Activated CD4-positive, CD25-positive, alpha-beta regulatory T cell treated with anti-CD3 and anti-CD28 coated beads, Interleukin-2, amount 50 U/mL, for 72 hours (primary cell): ENCODE data around the gene ZNF768.
A peak's percentile ranks its signal among the peaks of the same experiment; 100 is the strongest.
"Not testable (repeated sequence)": the region's sequence is repeated elsewhere in the genome, so short reads cannot be mapped to it uniquely, and the experiment has no call there.

Source experiments
- DNase-seq: peaks from one replicate; pipeline ENCODE4 v3.0.0; 2021

The ZNF768 gene

DNA sequence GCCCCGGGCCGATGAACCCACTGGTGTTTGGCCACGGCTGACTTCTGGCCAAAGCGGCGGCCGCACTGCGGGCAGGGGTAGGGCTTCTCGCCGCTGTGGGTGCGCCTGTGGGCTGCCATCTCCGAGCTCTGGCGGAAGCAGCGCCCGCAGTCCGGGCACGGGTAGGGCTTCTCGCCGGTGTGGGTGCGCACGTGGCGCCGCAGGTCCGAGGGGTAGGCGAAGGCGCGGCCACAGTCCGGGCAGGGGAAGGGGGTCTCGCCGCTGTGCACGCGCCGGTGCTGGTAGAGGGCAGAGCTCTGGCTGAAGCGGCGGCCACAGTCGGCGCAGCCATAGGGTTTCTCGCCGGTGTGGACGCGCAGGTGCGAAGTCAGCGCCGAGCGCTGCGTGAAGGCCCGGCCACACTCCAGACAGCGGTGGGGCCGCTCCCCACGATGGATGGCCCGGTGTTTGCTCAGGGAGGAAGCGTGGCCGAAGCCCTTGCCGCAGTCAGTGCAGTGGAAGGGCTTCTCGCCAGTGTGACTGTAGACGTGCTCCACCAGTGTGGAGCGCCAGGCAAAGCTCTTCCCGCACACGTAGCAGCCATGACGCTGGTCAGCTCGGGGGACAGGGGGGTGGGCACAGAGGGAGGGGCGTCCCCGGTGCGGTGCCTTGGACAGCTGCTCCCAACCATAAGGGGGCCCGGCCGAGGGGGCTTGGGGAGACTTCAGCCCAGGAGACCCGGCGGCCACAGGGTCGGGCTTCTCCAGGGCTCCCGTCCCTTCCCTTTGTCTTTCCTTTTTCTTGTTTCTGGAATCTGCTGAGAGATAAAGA, 29.2 kb upstream of the ZNF768 start:
- DNase-seq = no peak

DNA sequence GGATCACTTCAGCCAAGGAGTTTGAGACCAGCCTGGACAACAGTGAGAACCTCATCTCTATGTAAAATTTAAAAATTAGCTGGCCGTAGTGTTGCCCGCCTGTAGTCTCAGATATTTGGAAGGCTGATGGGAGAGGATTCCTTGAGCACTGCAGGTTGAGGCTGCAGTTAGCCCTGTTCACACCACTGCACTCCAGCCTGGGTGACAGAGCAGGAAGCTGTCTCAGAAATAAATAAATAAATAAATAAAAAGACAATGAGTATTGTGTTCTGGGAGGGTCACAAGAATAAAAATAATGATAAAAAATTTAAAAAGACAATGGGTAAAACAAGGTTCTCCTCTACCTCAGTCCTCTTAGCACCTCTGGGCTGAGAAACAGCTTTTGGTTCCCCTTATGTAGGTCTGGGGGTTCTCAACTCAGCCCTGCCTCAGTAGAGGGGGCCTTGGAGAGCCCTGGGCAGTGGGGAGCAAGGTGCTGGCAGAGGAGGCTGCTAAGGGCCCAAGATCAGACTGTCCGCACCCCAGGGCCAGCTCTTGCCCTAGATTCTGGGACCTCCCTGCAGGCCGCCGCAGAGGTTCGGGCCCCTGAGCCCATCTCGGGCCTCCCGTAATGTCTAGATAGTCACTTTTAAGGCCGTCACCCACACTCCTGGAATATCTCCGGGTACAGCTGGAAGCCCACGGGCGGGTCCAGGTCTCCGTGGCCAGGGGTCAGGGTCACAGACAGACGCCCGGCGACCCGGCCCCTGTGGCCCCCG, 28.4 kb upstream of the ZNF768 start:
- no peak for DNase-seq

DNA sequence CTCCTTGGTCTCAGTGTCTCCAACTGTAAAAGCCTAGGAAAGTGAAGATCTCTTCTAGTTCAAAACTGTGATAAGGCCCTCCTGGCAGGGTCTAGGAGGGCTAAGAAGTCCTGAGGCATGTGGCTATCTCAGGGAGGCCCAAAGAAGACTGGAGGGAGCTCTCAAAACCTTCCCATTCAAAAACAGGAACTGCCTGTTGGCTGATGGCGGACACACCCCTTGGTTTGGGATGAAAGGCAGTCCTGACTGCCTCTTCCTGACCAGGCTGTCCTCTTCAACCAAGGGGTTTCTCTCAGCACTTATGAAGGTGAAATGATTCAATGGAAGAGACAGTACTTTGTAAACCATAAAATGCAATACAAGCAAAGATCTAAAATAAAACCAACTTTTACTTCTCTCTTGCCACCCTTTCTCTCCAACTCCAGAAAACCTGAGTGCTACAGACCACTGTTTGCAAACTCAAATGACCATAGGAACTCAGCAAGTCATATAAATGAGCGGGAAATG, 27.1 kb upstream of the ZNF768 start:
- no peak for DNase-seq

DNA sequence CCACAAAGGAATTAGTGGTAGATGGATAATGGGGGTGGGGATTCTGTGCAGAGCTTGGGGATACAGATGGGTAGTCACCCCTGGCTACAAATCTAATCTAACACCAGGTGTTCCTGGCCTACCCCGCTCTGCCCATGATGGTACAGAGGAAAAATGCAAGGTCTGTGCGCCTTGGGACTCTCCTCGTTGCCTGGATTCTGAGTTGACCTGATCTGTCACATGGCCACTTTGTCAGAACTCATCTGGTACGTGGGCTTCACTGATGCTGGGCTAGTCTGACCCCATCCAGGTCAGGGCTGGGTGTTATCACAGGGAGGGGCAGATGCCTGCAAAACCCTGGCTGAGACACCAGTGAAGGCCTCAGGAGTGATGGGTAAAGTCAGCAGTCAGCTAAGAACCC, 26.6 kb upstream of the ZNF768 start:
- DNase-seq = no peak

DNA sequence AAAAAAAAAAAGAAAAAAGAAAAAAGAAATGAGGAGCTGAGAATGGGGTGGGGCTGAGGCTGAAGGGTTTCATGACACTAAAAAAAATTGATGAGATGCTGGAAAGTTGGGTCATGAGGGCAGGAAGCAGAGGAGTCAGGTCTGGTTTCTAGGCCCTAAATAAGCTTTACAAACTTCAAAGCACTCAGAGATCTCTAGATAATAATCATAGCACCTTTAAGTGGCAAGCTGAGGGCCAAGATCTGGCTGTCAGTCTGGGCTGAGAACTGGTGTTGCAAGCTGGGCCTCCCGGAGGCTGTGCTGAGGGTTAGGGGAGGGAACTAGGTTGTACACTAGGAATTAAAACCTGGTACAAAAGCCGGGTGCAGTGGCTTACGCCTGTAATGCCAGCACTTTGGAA, 25.4 kb upstream of the ZNF768 start:
- peak; percentile 40 for DNase-seq

DNA sequence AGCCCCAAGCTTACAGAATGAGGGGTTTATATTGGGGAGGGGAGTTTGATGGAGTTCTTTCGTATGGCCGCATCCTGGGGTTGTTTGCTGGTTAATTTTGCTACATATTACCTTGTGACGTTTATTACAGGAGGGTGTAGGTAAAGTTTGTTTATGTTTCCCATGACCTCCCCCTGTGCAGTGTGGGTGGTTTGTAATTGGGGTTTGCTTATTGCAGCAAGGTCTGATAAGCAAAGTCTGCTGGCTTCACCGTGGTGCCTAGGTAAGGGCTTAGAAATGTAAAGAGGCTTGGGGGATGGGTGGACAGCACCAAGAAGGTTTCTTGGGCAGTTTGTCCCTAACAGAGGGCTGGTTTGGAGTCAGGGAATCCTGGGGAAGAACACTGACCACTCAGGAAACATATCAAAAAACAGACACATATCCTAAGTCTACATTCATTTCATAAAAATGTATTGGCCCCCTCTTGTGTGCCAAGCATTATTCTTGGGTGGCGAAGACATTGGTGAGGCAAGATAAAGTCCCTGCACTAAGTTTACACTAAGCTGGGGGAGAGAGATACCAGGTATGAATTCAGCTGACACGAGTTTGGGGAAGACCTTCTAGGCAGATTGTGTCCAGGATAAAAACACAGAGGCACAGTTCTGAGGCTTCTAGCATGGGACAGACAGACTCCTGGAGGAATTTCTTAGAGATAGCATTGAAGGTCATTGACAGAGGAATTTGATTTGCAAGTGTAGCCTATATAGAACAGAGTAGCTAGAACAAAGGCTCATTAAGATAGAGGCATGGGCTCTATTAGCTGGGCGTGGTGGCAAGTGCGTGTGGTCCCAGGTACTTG, 22.3 kb upstream of the ZNF768 start:
- DNase-seq = no peak

DNA sequence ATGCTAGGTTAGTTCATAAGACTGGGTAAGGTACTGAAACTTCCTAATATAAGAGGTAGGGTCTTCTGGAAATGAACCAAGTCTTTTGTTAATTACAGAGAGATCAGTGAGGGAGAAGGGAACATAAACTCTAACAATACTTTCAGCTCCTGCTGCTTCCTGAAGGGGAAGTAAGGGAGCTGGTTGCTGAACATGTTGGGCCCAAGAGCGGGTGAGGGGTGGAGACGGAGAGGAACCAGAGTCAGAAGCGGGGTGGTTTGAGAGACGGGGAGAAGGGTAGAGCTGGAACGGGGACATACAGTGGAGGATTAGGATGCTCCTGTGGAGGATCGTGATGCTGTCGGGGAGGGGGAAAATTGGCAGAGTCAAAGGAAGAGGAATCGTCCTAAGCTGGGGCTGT, 19.7 kb upstream of the ZNF768 start:
- DNase-seq = no peak

DNA sequence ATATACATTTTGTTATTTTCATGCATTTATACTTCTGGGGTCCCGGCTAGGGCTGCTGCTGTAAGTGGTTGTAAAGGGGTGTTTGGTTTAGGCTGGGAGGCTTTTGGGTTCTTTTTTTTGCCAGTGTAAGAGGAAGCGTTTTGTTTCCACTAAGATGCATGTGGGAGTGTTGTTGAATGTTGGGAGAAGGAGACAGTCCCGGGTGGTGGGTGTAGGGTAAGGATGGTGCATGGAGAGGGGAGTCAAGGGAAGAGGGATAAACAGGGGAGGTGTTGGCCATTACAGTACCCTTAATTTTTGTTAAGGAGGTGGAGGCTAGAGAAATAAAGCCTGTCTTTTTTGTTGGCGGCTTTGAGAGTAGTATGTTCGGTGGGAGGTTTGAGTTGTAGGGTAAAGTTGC, 16.7 kb upstream of the ZNF768 start:
- DNase-seq = no peak

DNA sequence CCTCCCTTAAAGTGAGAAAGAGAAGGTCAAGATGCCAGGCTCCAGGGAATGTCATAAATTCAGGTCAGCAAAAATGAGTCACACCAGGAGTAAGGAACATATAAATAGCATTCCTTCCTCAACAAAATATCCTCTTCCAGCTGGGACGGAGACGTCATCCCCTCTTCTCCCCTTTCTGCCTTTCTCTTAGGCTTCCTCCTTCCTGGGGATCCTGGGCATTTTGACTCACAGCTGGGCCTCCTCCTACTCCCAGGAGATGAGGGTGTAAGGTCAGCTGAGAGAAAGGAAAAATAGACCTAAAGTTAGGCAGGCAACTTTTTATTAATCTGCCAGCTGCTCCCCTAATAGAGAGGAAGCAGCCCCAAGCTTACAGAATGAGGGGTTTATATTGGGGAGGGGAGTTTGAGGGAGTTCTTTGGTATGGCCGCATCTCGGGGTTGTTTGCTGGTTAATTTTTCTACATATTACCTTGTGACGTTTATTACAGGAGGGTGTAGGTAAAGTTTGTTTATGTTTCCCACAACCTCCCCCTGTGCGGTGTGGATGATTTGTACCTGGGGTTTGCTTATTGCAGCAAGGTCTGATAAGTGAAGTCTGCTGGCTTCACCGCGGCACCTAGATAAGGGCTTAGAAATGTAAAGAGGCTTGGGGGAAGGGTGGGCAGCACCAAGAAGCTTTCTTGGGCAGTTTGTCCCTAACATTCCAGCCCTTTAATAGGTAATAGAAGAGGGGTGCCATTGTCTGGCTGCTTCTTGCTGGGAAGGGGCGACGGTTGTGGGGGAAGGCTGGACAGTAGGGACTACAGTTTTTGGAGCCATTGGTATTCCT, 15.3 kb upstream of the ZNF768 start:
- no peak for DNase-seq

DNA sequence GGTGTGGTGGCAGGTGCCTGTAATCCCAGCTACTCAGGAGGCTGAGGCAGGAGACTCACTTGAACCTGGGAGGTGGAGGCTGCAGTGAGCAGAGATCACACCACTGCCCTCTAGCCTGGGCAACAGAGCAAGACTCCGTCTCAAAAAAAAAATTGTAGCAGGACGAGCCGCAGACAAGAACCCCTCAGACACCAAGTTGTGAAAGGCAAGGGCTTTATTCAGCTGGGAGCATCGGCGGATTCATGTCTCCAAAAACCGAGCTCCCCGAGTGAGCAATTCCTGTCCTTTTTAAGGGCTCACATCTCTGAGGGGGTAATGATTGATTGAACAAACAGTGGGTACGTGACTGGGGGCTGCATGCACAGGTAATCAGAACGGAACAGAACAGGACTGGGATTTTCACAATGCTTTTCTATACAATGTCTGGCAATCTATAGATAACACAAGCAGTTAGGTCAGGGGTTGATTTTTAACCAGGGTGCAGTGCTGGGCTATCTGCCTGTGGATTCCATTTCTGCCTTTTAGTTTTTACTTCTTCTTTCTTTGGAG, 14.6 kb upstream of the ZNF768 start:
- DNase-seq = not testable (repeated sequence)

DNA sequence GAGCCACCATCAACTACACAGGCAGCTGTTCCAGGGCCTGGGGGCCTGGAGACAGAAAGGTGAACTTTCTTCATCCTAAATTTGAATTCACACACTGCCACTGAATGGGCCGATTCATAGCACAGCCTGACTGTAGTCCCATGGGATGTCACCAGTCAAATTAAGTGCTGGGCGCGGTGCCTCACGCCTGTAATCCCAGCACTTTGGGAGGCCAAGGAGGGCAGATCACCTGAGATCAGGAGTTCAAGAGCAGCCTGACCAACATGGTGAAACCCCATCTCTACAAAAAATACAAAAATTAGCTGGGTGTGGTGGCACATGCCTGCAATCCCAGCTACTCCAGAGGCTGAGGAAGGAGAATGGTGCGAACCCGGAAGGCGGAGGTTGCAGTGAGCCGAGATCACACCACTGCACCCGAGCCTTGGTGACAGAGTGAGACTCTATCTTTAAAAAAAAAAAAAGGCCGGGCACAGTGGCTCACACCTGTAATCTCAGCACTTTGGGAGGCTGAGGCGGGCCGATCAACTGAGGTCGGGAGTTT, 13.7 kb upstream of the ZNF768 start:
- not testable (repeated sequence) for DNase-seq

DNA sequence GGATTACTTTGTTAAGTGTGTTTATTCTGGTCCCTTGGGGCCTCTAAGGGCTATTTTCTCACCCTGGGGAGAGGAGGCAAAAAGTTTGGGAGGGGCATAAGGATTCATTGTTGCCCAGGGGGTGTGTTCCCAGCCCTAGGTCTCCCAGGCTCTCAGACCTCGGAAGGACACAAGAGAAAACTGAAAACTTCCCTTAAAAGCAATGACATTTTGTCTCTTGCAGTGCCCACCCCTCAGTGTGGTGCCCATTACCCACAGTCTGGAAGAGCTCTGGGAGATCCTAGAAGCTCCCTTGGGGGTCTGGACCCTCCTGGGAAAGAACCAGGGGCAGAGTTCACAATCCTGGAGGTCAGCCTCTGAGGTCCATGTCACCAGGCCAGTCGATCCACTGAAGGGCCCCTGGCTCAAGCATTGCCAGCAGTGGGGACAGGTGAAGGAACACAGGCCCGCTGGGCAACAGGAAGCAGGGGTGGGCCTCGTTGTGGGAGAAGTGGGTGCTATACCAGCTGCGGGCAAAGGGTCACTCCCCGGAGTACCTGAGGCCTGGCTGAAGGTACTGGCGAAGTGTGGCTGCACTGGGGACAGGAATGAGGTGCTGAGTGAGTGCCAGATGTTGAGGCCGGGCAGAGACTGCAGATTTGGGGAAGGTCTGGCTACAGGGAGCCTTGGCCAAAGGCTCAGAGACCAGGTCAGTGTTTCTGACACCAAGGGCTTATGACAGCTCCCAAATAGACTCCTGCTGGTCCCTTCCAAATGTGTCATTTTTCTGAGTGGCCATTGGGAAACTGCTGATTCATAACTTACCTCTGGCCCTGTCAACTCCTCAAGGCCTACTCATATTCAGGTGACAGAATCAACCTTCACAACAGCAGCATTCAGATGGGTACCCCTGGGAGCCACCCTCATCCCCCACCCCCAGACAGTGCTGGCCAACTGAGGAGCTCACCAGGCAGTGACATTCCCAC, 12.9 kb upstream of the ZNF768 start:
- DNase-seq = no peak

DNA sequence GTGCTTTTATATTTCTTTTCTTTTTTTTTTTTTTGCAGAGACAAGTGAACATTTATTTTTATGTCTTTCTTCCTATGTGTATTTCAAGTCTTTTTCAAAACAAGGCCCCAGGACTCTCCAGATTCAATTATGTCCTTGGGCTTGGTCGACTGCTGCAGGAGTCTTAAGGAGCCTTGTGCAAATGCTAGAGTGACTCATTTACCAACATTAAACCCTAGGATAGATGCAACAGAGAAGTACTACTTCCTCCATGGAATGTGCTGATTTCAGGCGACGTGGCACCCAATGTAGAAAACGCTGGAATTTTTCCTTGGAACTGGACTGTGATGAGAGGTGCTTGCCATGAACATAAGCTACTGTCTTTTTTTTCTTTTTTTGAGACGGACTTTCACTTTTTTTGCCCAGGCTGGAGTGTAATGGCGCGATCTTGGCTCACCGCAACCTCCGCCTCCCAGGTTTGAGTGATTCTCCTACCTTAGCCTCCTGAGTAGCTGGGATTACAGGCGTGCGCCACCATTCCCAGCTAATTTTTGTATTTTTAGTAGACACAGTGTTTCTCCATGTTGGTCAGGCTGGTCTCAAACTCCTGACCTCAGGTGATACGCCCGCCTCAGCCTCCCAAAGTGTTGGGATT, 10.1 kb upstream of the ZNF768 start:
- not testable (repeated sequence) for DNase-seq

DNA sequence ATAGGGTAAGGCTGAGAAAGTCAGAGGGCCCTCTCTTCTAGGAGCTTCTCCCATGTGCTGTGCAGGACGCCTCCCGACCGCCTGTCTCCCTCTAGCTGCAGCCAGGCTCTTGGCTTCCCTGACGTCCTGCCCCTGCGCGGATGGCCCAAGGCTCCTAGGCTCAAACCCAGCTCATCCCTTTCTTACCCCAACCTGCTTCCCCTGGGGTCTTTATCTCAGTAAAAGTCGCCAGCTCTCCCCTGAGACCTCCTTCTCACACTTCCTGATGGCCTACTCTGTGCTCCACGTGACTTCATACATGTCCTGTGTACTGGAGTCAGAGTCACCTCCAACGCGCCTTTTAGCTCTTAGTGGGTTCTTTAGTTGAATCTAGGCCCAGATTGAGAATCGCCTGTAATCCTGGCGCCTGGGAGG, 9.4 kb upstream of the ZNF768 start:
- DNase-seq = peak; percentile 61

DNA sequence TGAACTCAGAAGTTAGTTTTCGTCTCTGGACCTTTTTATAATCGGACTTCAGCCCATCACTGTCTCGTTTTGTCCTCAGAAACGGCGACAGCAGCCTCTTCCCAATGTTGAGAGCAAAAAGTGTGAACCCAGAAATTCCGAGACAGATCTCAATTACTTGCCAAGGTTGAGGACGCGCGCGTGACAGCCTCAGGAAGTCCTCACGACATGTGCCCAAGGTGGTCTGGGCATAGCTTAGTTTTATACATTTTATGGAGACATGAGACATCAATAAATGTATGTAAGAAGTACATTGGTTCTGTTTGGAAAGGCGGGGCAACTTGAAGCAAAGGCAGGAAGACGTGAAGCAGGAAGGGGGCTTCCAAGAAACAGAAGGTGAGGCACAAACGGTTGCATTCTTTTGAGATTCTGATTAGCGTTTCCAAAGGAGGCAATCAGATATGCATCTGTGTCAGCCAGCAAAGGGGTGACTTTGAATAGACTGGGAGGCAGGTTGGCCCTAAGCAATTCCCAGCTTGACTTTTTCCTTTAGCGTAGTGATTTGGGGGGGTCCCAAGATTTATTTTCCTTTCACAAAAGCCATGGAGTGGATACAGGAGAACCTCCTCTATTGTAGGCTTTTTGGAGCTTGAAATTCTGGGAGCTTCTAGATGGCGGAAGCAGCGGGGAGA, 8.9 kb upstream of the ZNF768 start:
- no peak for DNase-seq

DNA sequence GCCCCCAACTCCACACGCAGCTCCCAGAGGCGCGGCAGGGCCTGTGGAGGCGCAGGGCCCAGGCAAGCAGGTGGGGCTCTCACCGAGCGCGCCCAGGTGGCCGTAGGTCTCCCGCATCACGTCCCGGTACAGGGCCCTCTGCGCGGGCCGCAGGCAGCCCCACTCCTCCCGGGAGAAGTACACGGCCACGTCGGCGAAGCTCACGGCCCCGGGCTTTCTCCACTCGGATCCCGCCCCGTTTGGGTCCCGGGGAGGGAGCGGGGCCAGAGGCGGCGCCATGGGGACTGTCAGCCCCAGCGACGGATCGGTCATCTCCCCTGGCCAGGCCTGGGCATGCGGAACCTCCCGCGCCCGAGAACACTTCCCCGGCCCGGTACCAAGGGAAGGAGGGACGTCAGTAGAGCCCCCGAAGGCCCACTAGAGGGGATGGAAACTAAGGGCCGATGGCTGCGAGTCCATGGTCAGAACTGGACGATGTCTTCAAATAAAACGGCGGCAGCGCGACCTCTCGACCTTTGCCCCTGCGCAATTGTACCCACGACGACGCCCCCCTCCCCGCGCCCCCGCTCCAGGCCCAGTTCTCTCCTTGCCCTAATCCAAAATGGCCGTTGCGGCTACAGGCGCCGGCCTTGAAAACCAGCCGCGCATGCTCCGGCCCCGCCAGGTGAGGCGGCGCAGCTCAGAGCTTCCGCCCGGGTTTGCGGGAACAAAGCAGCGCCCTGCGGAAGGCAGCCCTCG, 8.2 kb upstream of the ZNF768 start, which contains the start of gene ZNF747:
ZNF747 (minus strand) TSS at position 491 of the 738 bp plus-strand sequence; CDS start at position 312, 179 bp downstream.
- peak; percentile 89 for DNase-seq

DNA sequence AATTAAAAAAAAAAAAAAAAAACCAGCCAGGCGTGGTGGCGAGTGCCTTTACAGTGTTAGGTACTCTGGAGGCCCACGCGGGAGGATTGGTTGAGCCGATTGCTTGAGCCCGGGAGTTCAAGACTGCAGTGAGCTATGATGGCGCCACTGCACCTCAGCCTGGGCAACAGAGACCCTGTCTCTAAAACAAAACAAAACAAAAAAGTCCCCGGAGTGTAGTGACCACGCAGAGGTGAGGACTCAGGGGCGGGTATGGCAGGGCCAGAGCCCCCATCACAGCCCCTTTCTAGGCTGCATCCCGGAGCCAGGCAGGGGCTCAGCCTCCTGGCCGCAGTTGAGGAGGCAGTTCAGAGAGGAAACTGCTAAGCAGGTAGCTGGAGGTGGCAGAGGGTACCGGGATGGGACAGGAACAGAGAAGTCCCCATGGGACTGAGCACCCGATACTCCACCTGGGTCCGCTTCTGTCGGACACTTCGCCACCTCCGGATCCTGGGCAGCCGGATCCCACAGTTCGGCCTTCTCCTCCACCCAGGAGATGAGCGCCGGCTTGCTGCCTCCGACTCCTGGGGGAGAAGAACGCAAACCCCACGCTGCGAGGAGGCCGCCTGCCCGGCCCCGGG, 7.5 kb upstream of the ZNF768 start:
- no peak for DNase-seq

DNA sequence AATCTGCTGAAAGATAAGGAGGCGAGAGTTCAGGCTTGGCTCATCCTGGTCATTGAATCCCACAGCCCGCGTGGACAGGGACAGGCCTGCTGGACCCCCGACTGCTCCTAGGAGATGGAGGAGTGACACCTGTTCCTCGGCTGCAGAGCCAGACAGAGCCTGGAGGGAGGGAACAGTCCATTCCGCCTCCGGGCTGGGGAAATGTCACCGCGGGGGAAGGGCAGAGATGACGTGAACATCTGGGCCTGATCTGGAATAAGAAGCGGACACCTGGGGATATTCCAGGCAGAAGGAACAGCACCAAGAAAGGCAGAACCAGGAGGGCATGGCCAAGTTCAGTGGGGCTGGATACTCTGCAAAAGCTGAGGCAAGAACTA, 6.8 kb upstream of the ZNF768 start:
- DNase-seq = no peak
